HepG2 (cell line): ENCODE results near the gene PAFAH1B2. TPM values are rescaled to one million over a fixed set of nuclear protein-coding genes. Genes with fewer than 3 reads are reported as not detected.

Source experiments
- CTCF ChIP-seq: sonication (generic); formaldehyde crosslinking; IDR thresholded peaks from 2 replicates; pipeline ENCODE4 v1.5.0; 2020; ENCODE audit warnings: mild to moderate bottlenecking, missing genetic modification reagents, moderate library complexity
- HNF1B ChIP-seq: sonication (generic); formaldehyde crosslinking; IDR thresholded peaks from 2 replicates; pipeline ENCODE4 v1.5.1; 2020; ENCODE audit warnings: mild to moderate bottlenecking, moderate library complexity, missing genetic modification reagents
- MEIS1 ChIP-seq: sonication (generic); formaldehyde crosslinking; IDR thresholded peaks from 2 replicates; pipeline ENCODE4 v1.9.0; 2021; ENCODE audit warnings: mild to moderate bottlenecking, missing genetic modification reagents, moderate library complexity, borderline replicate concordance
- MYNN ChIP-seq: sonication (generic); formaldehyde crosslinking; IDR thresholded peaks from 2 replicates; pipeline ENCODE4 v1.4.0; 2020; ENCODE audit warnings: mild to moderate bottlenecking, low read depth, missing genetic modification reagents
- RCOR2 ChIP-seq: IDR thresholded peaks from 2 replicates; pipeline ENCODE4 v1.6.1; 2016; ENCODE audit warnings: missing biosample characterization, missing genetic modification reagents
- ZFP91 ChIP-seq: sonication (generic); formaldehyde crosslinking; IDR thresholded peaks from 2 replicates; pipeline ENCODE4 v1.9.0; 2022; ENCODE audit warnings: missing genetic modification reagents, mild to moderate bottlenecking, borderline replicate concordance
- ZNF570 ChIP-seq: sonication (generic); formaldehyde crosslinking; IDR thresholded peaks from 2 replicates; pipeline ENCODE4 v1.4.0; 2020; ENCODE audit warnings: mild to moderate bottlenecking, missing genetic modification reagents, borderline replicate concordance
- ZNF619 ChIP-seq: sonication (generic); formaldehyde crosslinking; IDR thresholded peaks from 2 replicates; pipeline ENCODE4 v1.4.0; 2020; ENCODE audit warnings: mild to moderate bottlenecking, missing genetic modification reagents
- polyA plus RNA-seq, 8 experiments: library from polyadenylated mRNA; depleted of rRNA in 3 of 8; stranded (reverse) in 7 of 8; unstranded in 1 of 8; fragments of >200 nt; fragmentation: Illumina TruSeq in 4 of 8; extraction: Trizol in 4 of 8; gene quantifications; 2 replicates each; pipeline versions ENCODE4 v1.2.1 to v1.2.3, GENCODE V29; 2011 to 2016; ENCODE audit warnings: low read depth in 4 of 8, missing spikeins in 1 of 8, mixed read lengths in 1 of 8; ENCODE audit not compliant: insufficient read depth in 1 of 8
- total RNA-seq, 5 experiments: library from RNA; depleted of rRNA; stranded (reverse); fragments of >200 nt; fragmentation: Illumina TruSeq; extraction: Trizol; gene quantifications; 2 replicates each; pipeline ENCODE4 v1.2.3, GENCODE V29; 2016; ENCODE audit warnings: low read depth in 1 of 5
- TF ChIP-seq, protein P1 (sequence below): IDR thresholded peaks from 2 replicates; pipeline ENCODE4 v1.6.1; 2016; ENCODE audit warnings: missing compliant biosample characterization, missing genetic modification reagents, borderline replicate concordance
- TF ChIP-seq, protein P2 (sequence below): sonication (generic); formaldehyde crosslinking; IDR thresholded peaks from 2 replicates; pipeline ENCODE4 v1.4.0; 2020; ENCODE audit warnings: missing genetic modification reagents, borderline replicate concordance

Gene PAFAH1B2
- total and polyA plus RNA-seq, 2 of the 13 experiments (the other 11 are each of a cell fraction or from before 2014, with no cell fraction given): 28.8 to 104 TPM

DNA sequence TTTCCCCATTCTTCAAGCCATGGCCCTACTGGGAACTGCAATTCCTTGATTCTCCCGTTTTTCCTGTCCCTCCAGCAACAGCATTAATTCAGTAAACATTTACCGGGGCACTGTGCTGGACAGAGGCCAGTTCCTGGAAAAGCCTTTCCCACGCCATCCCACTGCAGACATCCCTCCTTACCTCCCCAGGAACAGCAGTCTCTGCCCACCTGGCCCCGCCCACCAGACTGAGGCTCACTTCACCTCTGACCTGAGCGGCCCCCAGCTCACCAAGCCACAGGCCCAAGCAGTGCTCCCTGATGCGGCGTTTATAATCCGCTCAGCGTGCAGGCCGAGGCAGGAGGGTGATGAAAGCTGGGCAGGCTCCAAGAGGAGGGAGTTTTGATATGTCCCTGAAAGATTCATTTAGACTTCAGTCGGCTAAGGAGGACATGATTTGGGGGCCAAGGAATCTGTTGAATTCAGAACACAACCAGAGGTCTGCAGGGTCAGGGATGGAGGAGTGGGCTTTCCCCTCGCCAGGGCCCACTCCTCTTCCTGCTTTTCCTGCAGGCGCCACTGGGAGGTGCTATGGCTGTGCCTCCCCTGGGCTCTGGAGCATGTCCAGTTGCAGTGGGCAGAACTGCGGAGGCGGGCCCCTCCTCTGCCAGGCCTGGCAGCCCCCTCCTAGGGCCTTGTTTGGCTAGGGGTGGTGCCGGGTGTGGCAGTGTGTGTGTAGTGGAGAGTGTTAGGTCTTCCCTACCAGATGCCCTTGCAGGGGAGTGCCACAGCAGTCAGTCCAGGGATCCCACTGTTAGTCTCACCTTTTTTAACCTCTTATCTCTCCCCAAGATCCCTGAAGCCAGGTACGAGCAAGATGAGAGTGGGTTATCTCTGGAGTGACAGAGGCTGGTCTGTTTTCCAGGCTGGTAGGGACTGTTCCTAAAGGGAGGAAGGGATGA, 53.7 kb downstream of the PAFAH1B2 start (continued):
- TF ChIP-seq HNF1B (CRISPR knock-in tag) (0 out of 2 replicates have a peak, but pooled peaks have one; percentile 22), ZNF619 (CRISPR knock-in tag) (no peak), RCOR2 (CRISPR knock-in tag) (no peak), CTCF (CRISPR knock-in tag) (peak; percentile 64), MEIS1 (no peak), MYNN (CRISPR knock-in tag) (no peak), ZNF570 (CRISPR knock-in tag) (no peak), ZFP91 (CRISPR knock-in tag) (no peak)
- TF ChIP-seq, protein P1, sequence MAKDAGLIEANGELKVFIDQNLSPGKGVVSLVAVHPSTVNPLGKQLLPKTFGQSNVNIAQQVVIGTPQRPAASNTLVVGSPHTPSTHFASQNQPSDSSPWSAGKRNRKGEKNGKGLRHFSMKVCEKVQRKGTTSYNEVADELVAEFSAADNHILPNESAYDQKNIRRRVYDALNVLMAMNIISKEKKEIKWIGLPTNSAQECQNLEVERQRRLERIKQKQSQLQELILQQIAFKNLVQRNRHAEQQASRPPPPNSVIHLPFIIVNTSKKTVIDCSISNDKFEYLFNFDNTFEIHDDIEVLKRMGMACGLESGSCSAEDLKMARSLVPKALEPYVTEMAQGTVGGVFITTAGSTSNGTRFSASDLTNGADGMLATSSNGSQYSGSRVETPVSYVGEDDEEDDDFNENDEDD (CRISPR knock-in tag): no peak
- TF ChIP-seq, protein P2, sequence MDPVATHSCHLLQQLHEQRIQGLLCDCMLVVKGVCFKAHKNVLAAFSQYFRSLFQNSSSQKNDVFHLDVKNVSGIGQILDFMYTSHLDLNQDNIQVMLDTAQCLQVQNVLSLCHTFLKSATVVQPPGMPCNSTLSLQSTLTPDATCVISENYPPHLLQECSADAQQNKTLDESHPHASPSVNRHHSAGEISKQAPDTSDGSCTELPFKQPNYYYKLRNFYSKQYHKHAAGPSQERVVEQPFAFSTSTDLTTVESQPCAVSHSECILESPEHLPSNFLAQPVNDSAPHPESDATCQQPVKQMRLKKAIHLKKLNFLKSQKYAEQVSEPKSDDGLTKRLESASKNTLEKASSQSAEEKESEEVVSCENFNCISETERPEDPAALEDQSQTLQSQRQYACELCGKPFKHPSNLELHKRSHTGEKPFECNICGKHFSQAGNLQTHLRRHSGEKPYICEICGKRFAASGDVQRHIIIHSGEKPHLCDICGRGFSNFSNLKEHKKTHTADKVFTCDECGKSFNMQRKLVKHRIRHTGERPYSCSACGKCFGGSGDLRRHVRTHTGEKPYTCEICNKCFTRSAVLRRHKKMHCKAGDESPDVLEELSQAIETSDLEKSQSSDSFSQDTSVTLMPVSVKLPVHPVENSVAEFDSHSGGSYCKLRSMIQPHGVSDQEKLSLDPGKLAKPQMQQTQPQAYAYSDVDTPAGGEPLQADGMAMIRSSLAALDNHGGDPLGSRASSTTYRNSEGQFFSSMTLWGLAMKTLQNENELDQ (CRISPR knock-in tag): no peak
